Endothelial cell of umbilical vein (primary cell): ENCODE results near the gene C5AR1. TPM values are rescaled to one million over a fixed set of nuclear protein-coding genes. Genes with fewer than 3 reads are reported as not detected.

Experiments used
- BruUV-seq: library from RNA; stranded (reverse); fragments of 400-500 nt; replicated peaks from 2 replicates; lab custom pipeline; 2021; lab: Mats Ljungman, UMichigan
- CTCF ChIA-PET: fragments of 300-600, 350-600 bp; sonication (Branson Sonifier 250); formaldehyde crosslinking; loops from one replicate; lab custom pipeline; 2021; ENCODE audit warnings: antibody characterized with exemption, inconsistent platforms; lab: Charles Lee
- POLR2A ChIA-PET: fragments of 300-600, 350-600 bp; sonication (Branson Sonifier 250); formaldehyde crosslinking; loops from one replicate; lab custom pipeline; 2021; ENCODE audit warnings: antibody characterized with exemption, inconsistent platforms; lab: Charles Lee
- DNase-seq: peaks from one replicate; pipeline ENCODE4 v3.0.0-alpha.2; 2011; ENCODE audit warnings: low read depth, low spot score
- FAIRE-seq: peaks from 2 replicates; lab custom pipeline; 2011; peaks lifted over from hg19 to GRCh38; lab: Jason Lieb, UNC
- H2AFZ ChIP-seq: 2 replicates; pipeline ENCODE4 v1.6.0; 2012; ENCODE audit warnings: low read depth, low read length, control low read depth, inconsistent platforms
- H3K27ac ChIP-seq: 2 replicates; pipeline ENCODE4 v1.5.1; 2011; ENCODE audit warnings: low read depth, mild to moderate bottlenecking, control low read depth, low read length, moderate library complexity; ENCODE audit not compliant: insufficient read depth
- H3K27me3 ChIP-seq, 2 experiments: 2 replicates each; pipeline versions ENCODE4 v1.6.0 to v1.6.1; 2011; ENCODE audit warnings: low read length in 2 of 2, mixed read lengths in 1 of 2; ENCODE audit not compliant: control insufficient read depth in 2 of 2, insufficient read depth in 2 of 2
- H3K36me3 ChIP-seq, 2 experiments: 2 replicates in 1 of 2; 3 replicates in 1 of 2; pipeline ENCODE4 v1.5.1; 2011; ENCODE audit warnings: low read length in 2 of 2, mild to moderate bottlenecking in 1 of 2, moderate library complexity in 1 of 2; ENCODE audit not compliant: control insufficient read depth in 2 of 2, insufficient read depth in 2 of 2; ENCODE audit errors: extremely low read depth in 1 of 2
- H3K4me1 ChIP-seq: 3 replicates; pipeline ENCODE4 v1.5.1; 2011; ENCODE audit warnings: mild to moderate bottlenecking, low read length; ENCODE audit not compliant: control insufficient read depth, insufficient read depth; ENCODE audit errors: extremely low read depth
- H3K4me2 ChIP-seq: 2 replicates; pipeline ENCODE4 v1.6.1; 2011; ENCODE audit warnings: low read length, control low read depth, mixed read lengths; ENCODE audit not compliant: insufficient read depth
- H3K4me3 ChIP-seq, 3 experiments: fragments of 200-600 bp in 1 of 3; sonication (generic), shearing (Covaris generic) in 1 of 3; replicated peaks in 1 of 3; 2 replicates each; pipeline ENCODE4 v1.5.1; 2011 to 2016; ENCODE audit warnings: control low read depth in 3 of 3, low read length in 3 of 3, mild to moderate bottlenecking in 2 of 3, inconsistent platforms in 1 of 3, low read depth in 1 of 3, moderate library complexity in 1 of 3; ENCODE audit not compliant: insufficient read depth in 1 of 3
- H3K79me2 ChIP-seq: 2 replicates; pipeline ENCODE4 v1.6.0; 2012; ENCODE audit warnings: low read length, inconsistent platforms; ENCODE audit not compliant: control insufficient read depth, insufficient read depth
- H3K9ac ChIP-seq: replicated peaks from 2 replicates; pipeline ENCODE3; 2011; ENCODE audit warnings: low read length, control low read depth; ENCODE audit not compliant: insufficient read depth; ENCODE audit errors: extremely low read depth
- H3K9me1 ChIP-seq: replicated peaks from 3 replicates; pipeline ENCODE4 v1.6.0; 2011; ENCODE audit warnings: mild to moderate bottlenecking, low read length; ENCODE audit not compliant: control insufficient read depth, insufficient read depth; ENCODE audit errors: extremely low read depth
- H3K9me3 ChIP-seq: replicated peaks from 2 replicates; pipeline ENCODE4 v1.5.1; 2012; ENCODE audit warnings: low read length, inconsistent platforms; ENCODE audit not compliant: control insufficient read depth, insufficient read depth
- H4K20me1 ChIP-seq: replicated peaks from 2 replicates; pipeline ENCODE3; 2011; ENCODE audit warnings: mild to moderate bottlenecking, low read length; ENCODE audit not compliant: control insufficient read depth, insufficient read depth; ENCODE audit errors: extremely low read depth
- CTCF ChIP-seq, 2 donors: IDR thresholded peaks; 1 replicate in 1 of 2; 2 replicates in 1 of 2; pipeline ENCODE4 v1.5.1; 2011; ENCODE audit warnings: low read length in 2 of 2, mild to moderate bottlenecking in 2 of 2, moderate library complexity in 2 of 2, control low read depth in 1 of 2, inconsistent platforms in 1 of 2, low read depth in 1 of 2; ENCODE audit not compliant: insufficient read depth in 1 of 2; ENCODE audit errors: extremely low read depth in 1 of 2
- EZH2 ChIP-seq: IDR thresholded peaks from 2 replicates; pipeline ENCODE4 v1.6.1; 2012; ENCODE audit warnings: borderline replicate concordance, low read depth, mild to moderate bottlenecking, moderate library complexity, low read length, inconsistent platforms; ENCODE audit not compliant: severe bottlenecking
- FOS ChIP-seq: IDR thresholded peaks from 2 replicates; pipeline ENCODE4 v1.6.1; 2011; ENCODE audit warnings: mild to moderate bottlenecking, low read length, moderate library complexity, borderline replicate concordance; ENCODE audit not compliant: insufficient read depth
- GATA2 ChIP-seq: IDR thresholded peaks from 2 replicates; pipeline ENCODE4 v1.7.0; 2011; ENCODE audit warnings: low read depth, mild to moderate bottlenecking, moderate library complexity, mixed read lengths, low read length; ENCODE audit not compliant: insufficient read length, insufficient read depth
- JUN ChIP-seq: IDR thresholded peaks from 2 replicates; pipeline ENCODE4 v1.6.1; 2011; ENCODE audit warnings: borderline replicate concordance, low read depth; ENCODE audit not compliant: insufficient read length, insufficient read depth
- MAX ChIP-seq: IDR thresholded peaks from 2 replicates; pipeline ENCODE4 v1.6.1; 2011; ENCODE audit not compliant: insufficient read depth, insufficient read length
- MYC ChIP-seq: IDR thresholded peaks from one replicate; pipeline ENCODE4 v1.6.1; 2011; ENCODE audit warnings: mild to moderate bottlenecking, low read depth, low read length
- POLR2A ChIP-seq: IDR thresholded peaks from 2 replicates; pipeline ENCODE4 v1.6.1; 2012; ENCODE audit warnings: low read depth, mild to moderate bottlenecking, control low read depth, low read length
- POLR2AphosphoS5 ChIP-seq: IDR thresholded peaks from 2 replicates; pipeline ENCODE4 v1.6.1; 2012; ENCODE audit warnings: low read depth, mild to moderate bottlenecking, control low read depth, low read length, moderate library complexity; ENCODE audit not compliant: insufficient read depth
- dilution Hi-C: fragments of 300-500 bp; cut with MboI; formaldehyde crosslinking; loops from one replicate; pipeline ENCODE4 v1.15.0; 2019; ENCODE audit warnings: low sequenced_read_pairs; ENCODE audit not compliant: extremely low pct_ligation_motif_present
- intact Hi-C: fragments of 100-400 bp; cut with micrococcal nuclease; formaldehyde crosslinking; loops from one replicate; pipeline ENCODE4 v1.10.0; 2022
- polyA plus RNA-seq, 4 experiments: library from polyadenylated mRNA; depleted of rRNA in 3 of 4; stranded (reverse) in 3 of 4; unstranded in 1 of 4; fragments of >200 nt; gene quantifications; 2 replicates each; pipeline versions ENCODE4 v1.2.1 to v1.2.3, GENCODE V29; 2011 to 2012; ENCODE audit warnings: missing spikeins in 1 of 4
- total RNA-seq: library from RNA; stranded (reverse); gene quantifications from 2 replicates; pipeline ENCODE4 v1.2.3, GENCODE V29; 2021

Gene C5AR1
- total and polyA plus RNA-seq, 2 donors (not counting 3 experiments of a cell fraction or from before 2014, with no cell fraction given), result 0.11 to 0.49 TPM

- Histone ChIP-seq H2AFZ (no peak overlapping the region), H3K79me2 (peaks cover 26% of the 10 kb centered on the region), H4K20me1 (no peaks in the 10 kb centered on the region), H3K36me3 (peaks cover 4 to 14% of the 10 kb centered on the region in 2 experiments), H3K9me1 (no peaks in the 10 kb centered on the region), H3K27ac (no peak overlapping the region), H3K4me2 (no peak overlapping the region), H3K4me3 (no peak overlapping the region), H3K27me3 (no peaks in the 10 kb centered on the region), H3K9ac (no peak overlapping the region), H3K4me1 (peaks cover 6% of the 10 kb centered on the region), H3K9me3 (no peaks in the 10 kb centered on the region)
- dilution Hi-C loops (no loop called here), intact Hi-C loops (no loop called here)
- TF ChIP-seq EZH2 (no peak), MAX (no peak), MYC (no peak), POLR2AphosphoS5 (no peak), JUN (no peak), POLR2A (no peak), GATA2 (no peak), FOS (no peak), CTCF (IDR thresholded peaks at IDR 0.05; ENCODE audit: extremely low read depth in 1 of 2, insufficient read depth in 1 of 2, low read depth in 1 of 2, low read length in 2 of 2) (no peak)
- BruUV-seq, result no TSS peak
- ChIA-PET POLR2A (no interaction called here), CTCF (interaction anchor here (0.8 to 2.6 kb wide), 2 partner anchors 40 to 41 kb away, joined by 3 to 25 read pairs; no protein-coding TSS in a partner anchor)
- no peak for FAIRE-seq
- no peak for DNase-seq
These were observed 41.0 kb downstream of the C5AR1 start for GRCh38 chr19:47350630-47351029.
